ENCODE data around the gene MAP3K13.
A peak's percentile ranks its signal among the peaks of the same experiment; 100 is the strongest.

Gene MAP3K13

GRCh38 chr3:185486394-185486793 lies 123.5 kb downstream of the MAP3K13 start:
- TF ChIP-seq CTCF (IDR thresholded peaks at IDR 0.05) = no peak
- H3K27ac Mint-ChIP-seq = no peak overlapping the region
- no peaks in the 10 kb centered on the region for H3K9me3 Mint-ChIP-seq
- no peak overlapping the region for H3K4me3 Mint-ChIP-seq
- peaks cover 40% of the 10 kb centered on the region for H3K36me3 Mint-ChIP-seq (ENCODE audit: low read depth)
- no peak for DNase-seq
- no peaks in the 10 kb centered on the region for H3K4me1 Mint-ChIP-seq
- H3K27me3 Mint-ChIP-seq (ENCODE audit: low read depth, poor library complexity) = peaks cover 6% of the 10 kb centered on the region

- no peak for DNase-seq
These were observed 125.5 kb downstream of the MAP3K13 start for GRCh38 chr3:185488465-185488864.

GRCh38 chr3:185489462-185489861 lies 126.5 kb downstream of the MAP3K13 start:
- peaks cover 6% of the 10 kb centered on the region for H3K27me3 Mint-ChIP-seq (ENCODE audit: low read depth, poor library complexity)
- no peaks in the 10 kb centered on the region for H3K4me1 Mint-ChIP-seq
- no peak for TF ChIP-seq CTCF (IDR thresholded peaks at IDR 0.05)
- no peak overlapping the region for H3K4me3 Mint-ChIP-seq
- DNase-seq = no peak
- H3K27ac Mint-ChIP-seq = no peak overlapping the region
- peaks cover 38% of the 10 kb centered on the region for H3K36me3 Mint-ChIP-seq (ENCODE audit: low read depth)
- H3K9me3 Mint-ChIP-seq = no peaks in the 10 kb centered on the region

More at GRCh38 chr3:185488465-185488864, 125.5 kb downstream of the MAP3K13 start:
- H3K4me1 Mint-ChIP-seq = no peaks in the 10 kb centered on the region
- H3K36me3 Mint-ChIP-seq (ENCODE audit: low read depth) = peaks cover 31% of the 10 kb centered on the region
- no peak for TF ChIP-seq CTCF (IDR thresholded peaks at IDR 0.05)
- no peak overlapping the region for H3K27ac Mint-ChIP-seq
- peaks cover 6% of the 10 kb centered on the region for H3K27me3 Mint-ChIP-seq (ENCODE audit: low read depth, poor library complexity)
- H3K4me3 Mint-ChIP-seq = no peak overlapping the region
- H3K9me3 Mint-ChIP-seq = no peaks in the 10 kb centered on the region

- H3K4me1 Mint-ChIP-seq = no peaks in the 10 kb centered on the region
- no peaks in the 10 kb centered on the region for H3K9me3 Mint-ChIP-seq
- TF ChIP-seq CTCF (IDR thresholded peaks at IDR 0.05) = no peak
- DNase-seq = no peak
- H3K27me3 Mint-ChIP-seq (ENCODE audit: low read depth, poor library complexity) = peaks cover 5% of the 10 kb centered on the region
- no peak overlapping the region for H3K27ac Mint-ChIP-seq
- H3K4me3 Mint-ChIP-seq = no peak overlapping the region
- H3K36me3 Mint-ChIP-seq (ENCODE audit: low read depth) = peaks cover 45% of the 10 kb centered on the region
These were observed 127.3 kb downstream of the MAP3K13 start for GRCh38 chr3:185490241-185490640.

- no peaks in the 10 kb centered on the region for H3K9me3 Mint-ChIP-seq
These were observed 135.8 kb downstream of the MAP3K13 start, which contains the start of gene TMEM41A for GRCh38 chr3:185498503-185499396. Gene TMEM41A (minus strand): TSS chr3:185499035. CDS start chr3:185498961, 74 bp downstream.

More at GRCh38 chr3:185498503-185499396, 135.8 kb downstream of the MAP3K13 start, which contains the start of gene TMEM41A:
- DNase-seq = peak; percentile 97
- H3K27me3 Mint-ChIP-seq (ENCODE audit: low read depth, poor library complexity) = peaks cover 29% of the 10 kb centered on the region
- peak within 1 kb of the TSS; percentile 96 for H3K4me3 Mint-ChIP-seq
- peak within 1 kb of the TSS; percentile 58 for H3K27ac Mint-ChIP-seq
- peaks cover 27% of the 10 kb centered on the region for H3K4me1 Mint-ChIP-seq
- H3K36me3 Mint-ChIP-seq (ENCODE audit: low read depth) = peaks cover 24% of the 10 kb centered on the region
- no peak for TF ChIP-seq CTCF (IDR thresholded peaks at IDR 0.05)
